ENCODE data around the gene EYA2. TPM values are rescaled to one million over a fixed set of nuclear protein-coding genes. Genes with fewer than 3 reads are reported as not detected.

The EYA2 gene
- total and polyA plus RNA-seq, 2 donors = 11.1 to 28.5 TPM

DNA sequence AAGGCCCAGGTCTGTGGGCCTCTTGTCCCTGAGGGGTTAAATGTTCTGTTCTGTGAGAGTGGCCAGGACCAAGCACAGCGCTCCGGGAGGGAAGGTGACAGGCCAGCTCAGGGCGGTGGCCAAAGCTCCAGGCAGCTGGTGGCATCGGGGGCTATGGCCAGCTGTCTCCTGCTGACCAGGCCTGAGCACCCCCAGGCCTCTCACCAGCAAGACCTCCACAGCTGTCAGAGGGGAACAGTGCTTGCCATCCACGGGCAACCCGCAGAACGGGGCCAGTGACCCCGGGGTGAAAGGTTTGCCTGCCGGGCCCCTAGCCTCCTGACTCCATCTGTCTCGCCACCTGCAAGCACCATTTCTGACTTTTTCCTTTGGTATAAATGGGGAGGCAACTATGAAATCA, 46.0 kb downstream of the EYA2 start:
- H3K4me3 ChIP-seq (ENCODE audit: low read length in 2 of 2) = no peak overlapping the region
- H3K9me3 ChIP-seq (ENCODE audit: control insufficient read depth in 2 of 2, insufficient read depth in 1 of 2, low read length in 1 of 2) = no peaks in the 10 kb centered on the region
- no peaks in the 10 kb centered on the region for H3K27me3 ChIP-seq (ENCODE audit: control insufficient read depth in 2 of 2, insufficient read depth in 1 of 2, low read length in 1 of 2)
- WGBS = 87% methylated on average over 10 of the region's 10 CpGs
- H3K27ac ChIP-seq (ENCODE audit: low read depth in 1 of 2, low read length in 1 of 2) = no peak overlapping the region
- no peaks in the 10 kb centered on the region for H3K4me1 ChIP-seq (ENCODE audit: control insufficient read depth in 2 of 2, insufficient read depth in 2 of 2, low read length in 2 of 2)
- DNase-seq (ENCODE audit: low read depth in 6 of 9, low spot score in 9 of 9) = no peak
- no peaks in the 10 kb centered on the region for H3K36me3 ChIP-seq (ENCODE audit: control insufficient read depth in 2 of 2, insufficient read depth in 2 of 2, low read length in 1 of 2)

DNA sequence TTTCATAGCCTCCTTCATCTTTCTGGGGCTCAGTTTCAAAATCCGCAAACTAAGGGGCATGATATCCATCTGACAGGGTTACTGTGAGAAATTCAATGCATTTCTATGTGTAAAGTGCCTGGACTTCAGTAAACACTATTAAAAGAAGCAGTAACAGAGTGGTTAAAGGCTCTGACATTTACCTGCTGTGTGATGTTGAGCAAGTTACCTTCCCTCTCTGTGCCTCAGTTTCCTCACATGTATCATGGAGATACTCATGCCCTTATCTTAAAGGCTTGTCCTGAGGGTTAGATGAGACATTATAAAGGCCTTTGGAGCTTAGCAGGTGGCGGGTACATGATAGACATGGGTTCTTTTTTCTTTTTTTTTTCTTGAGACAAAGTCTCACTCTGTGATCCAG, 46.8 kb downstream of the EYA2 start:
- Histone ChIP-seq H3K36me3 (ENCODE audit: control insufficient read depth in 2 of 2, insufficient read depth in 2 of 2, low read length in 1 of 2) (no peaks in the 10 kb centered on the region), H3K4me3 (ENCODE audit: low read length in 2 of 2) (no peak overlapping the region), H3K27ac (ENCODE audit: low read depth in 1 of 2, low read length in 1 of 2) (no peak overlapping the region), H3K4me1 (ENCODE audit: control insufficient read depth in 2 of 2, insufficient read depth in 2 of 2, low read length in 2 of 2) (no peaks in the 10 kb centered on the region), H3K9me3 (ENCODE audit: control insufficient read depth in 2 of 2, insufficient read depth in 1 of 2, low read length in 1 of 2) (no peaks in the 10 kb centered on the region), H3K27me3 (ENCODE audit: control insufficient read depth in 2 of 2, insufficient read depth in 1 of 2, low read length in 1 of 2) (no peaks in the 10 kb centered on the region)
- 93% methylated on average over 2 of the region's 2 CpGs for WGBS
- no peak for DNase-seq (ENCODE audit: low read depth in 6 of 9, low spot score in 9 of 9)

DNA sequence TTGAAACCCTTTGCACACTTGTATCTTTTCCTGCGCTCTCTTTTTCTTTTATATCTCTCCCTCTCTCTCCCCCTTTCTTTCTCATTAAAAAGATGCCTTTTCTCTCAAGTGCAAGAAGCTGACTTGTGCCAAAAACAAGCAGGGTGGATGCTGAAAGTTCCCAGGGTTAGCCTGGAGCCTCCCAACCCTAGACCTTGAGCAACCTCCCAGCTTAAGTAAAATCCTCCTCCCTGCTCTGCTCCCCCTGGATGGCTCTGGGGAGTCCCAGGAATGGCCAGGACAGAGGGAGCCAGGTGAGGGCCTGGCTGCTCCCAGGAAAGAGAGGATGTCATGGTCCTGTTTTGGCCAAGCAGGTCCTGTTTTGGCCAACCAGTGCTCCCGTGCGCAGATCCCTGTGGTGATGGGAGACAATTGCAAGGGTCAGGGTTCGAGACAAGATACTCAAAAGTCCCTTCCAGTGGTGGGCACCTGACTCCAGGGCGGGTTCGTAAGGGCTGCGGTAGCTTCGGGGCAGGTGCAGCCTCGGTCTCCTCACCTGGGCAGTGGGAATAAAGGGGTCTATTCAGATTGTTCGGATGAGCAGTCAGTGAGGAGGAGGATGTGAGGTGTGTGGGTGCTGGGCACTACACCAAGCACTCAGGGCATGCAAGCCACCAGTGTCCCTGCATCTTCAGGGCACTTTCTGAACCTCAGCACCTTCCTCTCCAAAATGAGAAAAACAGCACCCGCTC, 49.4 kb downstream of the EYA2 start:
- Histone ChIP-seq H3K36me3 (ENCODE audit: control insufficient read depth in 2 of 2, insufficient read depth in 2 of 2, low read length in 1 of 2) (no peaks in the 10 kb centered on the region), H3K27me3 (ENCODE audit: control insufficient read depth in 2 of 2, insufficient read depth in 1 of 2, low read length in 1 of 2) (no peaks in the 10 kb centered on the region), H3K4me3 (ENCODE audit: low read length in 2 of 2) (no peak overlapping the region), H3K27ac (ENCODE audit: low read depth in 1 of 2, low read length in 1 of 2) (no peak overlapping the region), H3K4me1 (ENCODE audit: control insufficient read depth in 2 of 2, insufficient read depth in 2 of 2, low read length in 2 of 2) (no peaks in the 10 kb centered on the region), H3K9me3 (ENCODE audit: control insufficient read depth in 2 of 2, insufficient read depth in 1 of 2, low read length in 1 of 2) (no peaks in the 10 kb centered on the region)
- WGBS = 90% methylated on average over 11 of the region's 11 CpGs
- no peak for DNase-seq (ENCODE audit: low read depth in 6 of 9, low spot score in 9 of 9)

DNA sequence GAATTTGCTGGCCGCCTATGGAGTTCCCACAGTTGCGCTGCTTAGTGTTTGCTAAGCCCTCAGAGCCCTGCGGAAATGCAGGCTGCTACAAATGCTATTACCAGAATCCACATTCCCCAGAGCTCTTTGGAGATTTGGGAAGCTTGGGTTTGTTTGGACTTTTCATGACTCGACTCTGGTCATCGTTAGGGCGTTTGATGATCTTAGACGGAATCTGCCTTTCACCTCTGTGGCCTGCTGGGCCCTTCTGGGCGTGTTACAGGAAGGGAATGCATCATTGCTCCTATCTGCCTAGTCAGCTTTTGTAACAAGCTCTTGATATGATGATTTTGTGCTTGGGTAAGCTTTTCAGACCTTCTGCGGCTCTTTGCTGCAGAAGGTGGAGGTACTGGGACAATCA, 50.8 kb downstream of the EYA2 start:
- H3K27ac ChIP-seq (ENCODE audit: low read depth in 1 of 2, low read length in 1 of 2) = no peak overlapping the region
- 78% methylated on average over 9 of the region's 9 CpGs for WGBS
- no peaks in the 10 kb centered on the region for H3K27me3 ChIP-seq (ENCODE audit: control insufficient read depth in 2 of 2, insufficient read depth in 1 of 2, low read length in 1 of 2)
- H3K36me3 ChIP-seq (ENCODE audit: control insufficient read depth in 2 of 2, insufficient read depth in 2 of 2, low read length in 1 of 2) = no peaks in the 10 kb centered on the region
- no peak overlapping the region for H3K4me3 ChIP-seq (ENCODE audit: low read length in 2 of 2)
- no peaks in the 10 kb centered on the region for H3K9me3 ChIP-seq (ENCODE audit: control insufficient read depth in 2 of 2, insufficient read depth in 1 of 2, low read length in 1 of 2)
- no peaks in the 10 kb centered on the region for H3K4me1 ChIP-seq (ENCODE audit: control insufficient read depth in 2 of 2, insufficient read depth in 2 of 2, low read length in 2 of 2)
- no peak for DNase-seq (ENCODE audit: low read depth in 6 of 9, low spot score in 9 of 9)

DNA sequence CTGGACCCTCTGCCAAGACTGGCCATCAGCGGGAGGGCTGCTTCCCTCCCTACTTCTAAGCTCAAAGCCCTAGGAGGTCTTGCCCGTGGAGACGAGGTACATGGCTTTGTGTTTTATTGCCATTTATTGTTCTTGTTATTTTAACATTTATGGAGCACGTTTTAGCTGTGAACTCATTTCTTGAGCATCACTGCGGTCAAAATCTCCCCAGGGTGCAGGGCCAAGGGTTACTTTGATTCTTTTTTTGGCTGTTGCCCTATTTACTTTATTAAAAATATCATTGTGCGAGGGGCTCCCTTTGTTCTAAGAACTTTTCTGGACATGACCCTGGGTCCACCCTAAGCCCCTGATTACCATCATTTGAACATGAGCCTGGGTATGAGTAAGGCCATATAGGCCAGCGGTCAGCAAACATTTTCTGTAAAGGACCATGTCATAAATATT, 51.6 kb downstream of the EYA2 start:
- H3K4me3 ChIP-seq (ENCODE audit: low read length in 2 of 2) = no peak overlapping the region
- WGBS = 92% methylated on average over 7 of the region's 7 CpGs
- H3K4me1 ChIP-seq (ENCODE audit: control insufficient read depth in 2 of 2, insufficient read depth in 2 of 2, low read length in 2 of 2) = no peaks in the 10 kb centered on the region
- no peak overlapping the region for H3K27ac ChIP-seq (ENCODE audit: low read depth in 1 of 2, low read length in 1 of 2)
- DNase-seq (ENCODE audit: low read depth in 6 of 9, low spot score in 9 of 9) = no peak
- no peaks in the 10 kb centered on the region for H3K36me3 ChIP-seq (ENCODE audit: control insufficient read depth in 2 of 2, insufficient read depth in 2 of 2, low read length in 1 of 2)
- H3K27me3 ChIP-seq (ENCODE audit: control insufficient read depth in 2 of 2, insufficient read depth in 1 of 2, low read length in 1 of 2) = no peaks in the 10 kb centered on the region
- no peaks in the 10 kb centered on the region for H3K9me3 ChIP-seq (ENCODE audit: control insufficient read depth in 2 of 2, insufficient read depth in 1 of 2, low read length in 1 of 2)

DNA sequence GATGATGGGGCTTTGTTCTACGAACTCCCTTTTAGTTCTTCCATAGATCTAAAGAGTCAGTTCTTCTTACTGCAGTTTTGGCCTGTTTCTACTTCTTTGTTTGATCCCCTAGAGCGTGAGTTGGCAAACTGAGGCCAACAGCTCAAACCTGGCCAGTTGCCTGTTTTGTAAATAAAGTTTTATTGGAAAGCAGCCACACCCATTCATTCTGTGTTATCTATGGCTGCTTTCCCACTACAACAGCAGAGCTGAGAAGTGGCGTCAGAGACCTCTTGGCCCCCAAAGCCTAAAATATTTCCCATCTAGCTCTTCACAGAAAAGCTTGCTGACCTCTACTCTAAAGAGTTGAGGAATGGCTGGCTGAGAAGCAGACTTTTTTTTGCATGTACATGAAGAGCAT, 52.2 kb downstream of the EYA2 start:
- Histone ChIP-seq H3K4me1 (ENCODE audit: control insufficient read depth in 2 of 2, insufficient read depth in 2 of 2, low read length in 2 of 2) (no peaks in the 10 kb centered on the region), H3K27ac (ENCODE audit: low read depth in 1 of 2, low read length in 1 of 2) (no peak overlapping the region), H3K27me3 (ENCODE audit: control insufficient read depth in 2 of 2, insufficient read depth in 1 of 2, low read length in 1 of 2) (no peaks in the 10 kb centered on the region), H3K9me3 (ENCODE audit: control insufficient read depth in 2 of 2, insufficient read depth in 1 of 2, low read length in 1 of 2) (no peaks in the 10 kb centered on the region), H3K36me3 (ENCODE audit: control insufficient read depth in 2 of 2, insufficient read depth in 2 of 2, low read length in 1 of 2) (no peaks in the 10 kb centered on the region), H3K4me3 (ENCODE audit: low read length in 2 of 2) (no peak overlapping the region)
- no peak for DNase-seq (ENCODE audit: low read depth in 6 of 9, low spot score in 9 of 9)
- WGBS = 87% methylated on average over 3 of the region's 3 CpGs

DNA sequence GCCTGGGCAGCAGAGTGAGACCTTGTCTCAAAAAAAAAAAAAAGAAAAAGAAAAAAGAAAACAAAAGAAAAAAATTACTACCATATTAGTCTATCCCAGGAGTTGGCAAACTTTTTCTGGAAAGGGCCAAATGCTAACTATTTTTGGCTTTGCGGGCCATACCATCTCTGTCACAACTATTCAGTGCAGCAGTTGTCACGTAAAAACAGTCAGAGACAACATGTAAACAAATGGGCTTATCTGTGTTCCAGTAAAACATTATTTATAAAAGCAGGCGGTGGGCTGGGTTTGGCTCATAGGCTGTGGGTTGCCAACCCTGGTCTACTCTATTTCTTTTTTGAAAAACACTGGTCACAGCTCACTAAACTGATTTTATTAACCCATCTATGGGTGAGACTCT, 53.4 kb downstream of the EYA2 start:
- Histone ChIP-seq H3K4me1 (ENCODE audit: control insufficient read depth in 2 of 2, insufficient read depth in 2 of 2, low read length in 2 of 2) (no peaks in the 10 kb centered on the region), H3K4me3 (ENCODE audit: low read length in 2 of 2) (no peak overlapping the region), H3K9me3 (ENCODE audit: control insufficient read depth in 2 of 2, insufficient read depth in 1 of 2, low read length in 1 of 2) (no peaks in the 10 kb centered on the region), H3K27ac (ENCODE audit: low read depth in 1 of 2, low read length in 1 of 2) (no peak overlapping the region), H3K27me3 (ENCODE audit: control insufficient read depth in 2 of 2, insufficient read depth in 1 of 2, low read length in 1 of 2) (no peaks in the 10 kb centered on the region), H3K36me3 (ENCODE audit: control insufficient read depth in 2 of 2, insufficient read depth in 2 of 2, low read length in 1 of 2) (no peaks in the 10 kb centered on the region)
- DNase-seq (ENCODE audit: low read depth in 6 of 9, low spot score in 9 of 9) = no peak
- WGBS = 91% methylated on average over 3 of the region's 3 CpGs

DNA sequence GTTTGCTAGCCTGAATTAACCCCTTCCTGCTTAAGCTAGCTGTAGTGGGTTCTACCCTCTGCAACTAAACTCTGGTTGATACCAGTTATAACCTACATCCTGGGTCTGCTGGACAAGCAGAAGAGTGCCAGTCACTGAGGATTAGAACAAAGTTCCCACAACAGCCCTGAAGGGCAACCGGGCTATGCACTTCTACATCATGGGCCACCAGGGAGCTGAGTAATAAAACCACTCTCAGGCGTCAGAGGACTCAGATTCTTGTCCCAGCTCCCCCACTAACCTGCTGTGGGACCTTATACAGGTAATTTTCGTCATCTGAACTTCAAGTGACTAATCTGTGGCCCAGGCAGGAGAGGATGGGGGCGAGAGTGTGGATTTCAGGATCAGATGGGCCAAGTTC, 56.8 kb downstream of the EYA2 start:
- H3K27me3 ChIP-seq (ENCODE audit: control insufficient read depth in 2 of 2, insufficient read depth in 1 of 2, low read length in 1 of 2) = no peaks in the 10 kb centered on the region
- H3K9me3 ChIP-seq (ENCODE audit: control insufficient read depth in 2 of 2, insufficient read depth in 1 of 2, low read length in 1 of 2) = no peaks in the 10 kb centered on the region
- H3K4me3 ChIP-seq (ENCODE audit: low read length in 2 of 2) = no peak overlapping the region
- WGBS = 46% methylated on average over 4 of the region's 4 CpGs
- DNase-seq (ENCODE audit: low read depth in 6 of 9, low spot score in 9 of 9) = no peak
- no peaks in the 10 kb centered on the region for H3K4me1 ChIP-seq (ENCODE audit: control insufficient read depth in 2 of 2, insufficient read depth in 2 of 2, low read length in 2 of 2)
- no peaks in the 10 kb centered on the region for H3K36me3 ChIP-seq (ENCODE audit: control insufficient read depth in 2 of 2, insufficient read depth in 2 of 2, low read length in 1 of 2)
- H3K27ac ChIP-seq (ENCODE audit: low read depth in 1 of 2, low read length in 1 of 2) = no peak overlapping the region

DNA sequence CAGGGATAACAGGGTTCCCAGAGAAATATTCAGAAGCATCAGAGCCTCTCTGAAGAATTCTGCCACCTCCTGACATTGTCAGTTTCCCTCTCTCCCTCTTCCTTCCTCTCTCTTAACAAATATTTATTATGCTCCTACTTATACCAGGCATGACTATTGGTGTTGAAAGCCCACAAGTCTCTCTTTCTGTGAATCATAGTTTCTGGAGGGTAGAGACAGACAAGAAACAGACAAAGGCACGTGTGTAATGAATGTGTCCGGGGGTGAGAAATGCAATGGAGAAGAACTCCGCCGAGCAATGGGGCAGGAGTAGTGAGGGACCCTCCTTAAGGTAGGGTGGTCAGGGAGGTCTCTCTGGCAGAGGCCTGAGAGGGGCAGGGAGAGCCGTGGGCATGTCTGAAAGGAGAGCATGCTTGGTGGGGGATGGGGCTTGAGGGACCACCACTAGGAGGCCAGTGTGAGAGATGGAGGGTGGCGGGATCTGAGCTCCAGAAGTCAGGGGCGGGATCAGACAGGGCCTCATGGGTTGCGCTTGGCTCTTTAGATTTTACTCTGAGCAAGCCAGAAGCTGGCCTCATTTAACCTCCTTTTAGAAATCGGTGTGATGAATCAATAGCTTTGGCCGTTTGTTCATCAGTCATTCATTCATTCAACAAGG, 57.3 kb downstream of the EYA2 start:
- DNase-seq (ENCODE audit: low read depth in 6 of 9, low spot score in 9 of 9) = no peak
- H3K9me3 ChIP-seq (ENCODE audit: control insufficient read depth in 2 of 2, insufficient read depth in 1 of 2, low read length in 1 of 2) = no peaks in the 10 kb centered on the region
- no peaks in the 10 kb centered on the region for H3K36me3 ChIP-seq (ENCODE audit: control insufficient read depth in 2 of 2, insufficient read depth in 2 of 2, low read length in 1 of 2)
- H3K4me1 ChIP-seq (ENCODE audit: control insufficient read depth in 2 of 2, insufficient read depth in 2 of 2, low read length in 2 of 2) = no peaks in the 10 kb centered on the region
- WGBS = 80% methylated on average over 10 of the region's 10 CpGs
- H3K4me3 ChIP-seq (ENCODE audit: low read length in 2 of 2) = no peak overlapping the region
- no peak overlapping the region for H3K27ac ChIP-seq (ENCODE audit: low read depth in 1 of 2, low read length in 1 of 2)
- H3K27me3 ChIP-seq (ENCODE audit: control insufficient read depth in 2 of 2, insufficient read depth in 1 of 2, low read length in 1 of 2) = no peaks in the 10 kb centered on the region

Data from thymus (tissue), 11 donors.